Stimulated activated CD4-positive, alpha-beta T cell treated with anti-CD3 and anti-CD28 coated beads, Interleukin-15, amount 100 ng/mL, for 24 hours (primary cell): Measurements from ENCODE around the gene TAB2.
"Not testable (repeated sequence)": the region's sequence is repeated elsewhere in the genome, so short reads cannot be mapped to it uniquely, and the experiment has no call there.

Source experiments
- DNase-seq: peaks from one replicate; pipeline ENCODE4 v3.0.0-alpha.2; 2020

TAB2 gene

DNA sequence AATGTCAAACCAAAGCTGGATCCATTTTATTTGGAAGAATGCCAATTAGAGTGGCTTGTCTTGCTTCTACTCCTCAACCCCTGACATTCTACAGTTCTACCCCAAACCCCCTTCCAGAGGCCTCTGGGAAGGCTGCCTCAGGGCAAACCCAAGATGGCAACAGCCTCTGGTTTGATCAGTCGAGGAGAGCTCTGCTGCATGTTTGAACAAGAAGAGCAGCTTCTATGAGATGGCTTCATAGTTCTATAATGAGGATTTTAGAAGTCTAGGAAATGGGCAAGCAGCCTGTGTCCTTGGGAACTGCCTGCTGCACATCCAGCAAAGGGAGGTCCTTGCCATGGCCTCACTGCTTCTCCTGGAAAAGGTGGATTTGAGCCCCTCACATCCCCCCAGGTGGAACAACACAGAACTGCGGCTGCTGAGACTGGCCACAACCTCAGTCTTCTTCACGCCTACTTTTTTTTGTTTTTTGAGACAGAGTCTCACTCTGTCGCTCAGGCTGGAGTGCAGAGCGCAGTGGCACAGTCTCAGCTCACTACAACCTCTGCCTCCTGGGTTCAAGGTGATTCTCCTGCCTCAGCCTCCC is 129.4 kb downstream of the TAB2 start:
- no peak for DNase-seq

DNA sequence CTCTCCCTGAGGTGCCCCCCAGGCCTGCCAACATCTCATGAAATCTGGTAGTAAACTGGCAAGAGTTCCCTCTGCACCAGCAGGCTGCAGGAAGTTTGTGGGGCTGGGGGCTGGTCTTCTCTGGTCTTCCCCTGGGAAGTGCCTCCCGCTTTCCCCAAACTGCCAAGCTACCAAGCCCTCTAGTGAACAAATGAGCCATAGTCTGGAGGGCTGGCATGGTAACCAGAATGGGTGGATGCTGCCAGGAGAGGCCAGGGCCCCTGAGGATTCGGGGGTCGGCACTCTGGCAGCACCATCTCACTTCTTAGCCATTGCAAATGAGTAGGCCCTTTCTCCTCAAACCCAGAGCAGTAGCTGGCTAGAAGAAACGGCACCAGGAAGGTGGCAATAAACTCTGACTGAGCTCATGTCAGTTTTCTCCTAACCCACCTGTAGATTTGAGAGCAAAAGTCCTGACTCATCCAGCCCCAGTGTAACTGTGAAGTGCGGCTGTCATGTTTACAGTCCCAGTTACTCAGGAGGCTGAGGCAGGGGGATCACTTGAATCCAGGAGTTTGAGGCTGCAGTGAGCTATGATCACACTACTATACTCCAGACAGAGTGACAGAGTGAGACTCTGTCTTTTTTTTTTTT is 131.4 kb downstream of the TAB2 start:
- no peak for DNase-seq

DNA sequence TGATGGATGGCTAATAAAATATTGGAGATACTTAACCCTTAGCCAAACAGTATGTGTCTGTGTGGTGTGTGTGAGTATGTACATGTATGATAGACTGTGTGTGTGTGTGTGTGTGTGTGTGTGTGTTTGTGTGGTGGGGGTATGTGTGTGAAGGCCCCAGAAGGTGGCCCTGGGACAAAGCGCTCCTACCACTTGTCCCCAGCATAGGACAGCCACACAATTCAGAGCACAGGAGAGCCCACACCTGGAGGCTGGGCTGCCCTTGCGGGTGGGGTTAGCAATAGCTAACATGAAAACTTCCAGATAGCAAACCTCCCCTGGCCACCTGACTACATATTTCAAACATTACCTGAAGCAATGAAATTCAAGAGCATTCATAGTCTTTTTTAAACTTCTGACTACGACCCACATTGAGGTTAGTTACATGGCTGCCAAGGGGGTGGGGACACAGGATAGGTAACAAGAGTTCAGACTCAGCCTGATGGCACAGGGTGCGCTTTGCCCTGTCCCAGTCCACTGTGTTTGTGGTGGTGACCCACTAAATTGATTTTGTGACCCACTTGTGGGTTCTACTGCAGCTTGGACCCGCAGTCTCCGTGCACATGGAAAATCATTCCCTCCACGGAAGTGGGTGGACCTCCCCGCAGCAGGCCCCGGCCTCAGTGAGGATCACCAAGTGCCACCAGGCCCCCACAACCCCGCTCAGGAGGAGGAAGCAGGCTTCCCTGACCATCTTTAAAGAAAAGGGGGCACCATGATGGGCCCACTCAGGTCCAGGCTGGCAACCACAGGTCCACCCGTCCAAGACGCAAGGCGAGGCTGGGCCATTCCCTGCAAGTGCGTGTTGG is 132.5 kb downstream of the TAB2 start:
- DNase-seq = no peak

DNA sequence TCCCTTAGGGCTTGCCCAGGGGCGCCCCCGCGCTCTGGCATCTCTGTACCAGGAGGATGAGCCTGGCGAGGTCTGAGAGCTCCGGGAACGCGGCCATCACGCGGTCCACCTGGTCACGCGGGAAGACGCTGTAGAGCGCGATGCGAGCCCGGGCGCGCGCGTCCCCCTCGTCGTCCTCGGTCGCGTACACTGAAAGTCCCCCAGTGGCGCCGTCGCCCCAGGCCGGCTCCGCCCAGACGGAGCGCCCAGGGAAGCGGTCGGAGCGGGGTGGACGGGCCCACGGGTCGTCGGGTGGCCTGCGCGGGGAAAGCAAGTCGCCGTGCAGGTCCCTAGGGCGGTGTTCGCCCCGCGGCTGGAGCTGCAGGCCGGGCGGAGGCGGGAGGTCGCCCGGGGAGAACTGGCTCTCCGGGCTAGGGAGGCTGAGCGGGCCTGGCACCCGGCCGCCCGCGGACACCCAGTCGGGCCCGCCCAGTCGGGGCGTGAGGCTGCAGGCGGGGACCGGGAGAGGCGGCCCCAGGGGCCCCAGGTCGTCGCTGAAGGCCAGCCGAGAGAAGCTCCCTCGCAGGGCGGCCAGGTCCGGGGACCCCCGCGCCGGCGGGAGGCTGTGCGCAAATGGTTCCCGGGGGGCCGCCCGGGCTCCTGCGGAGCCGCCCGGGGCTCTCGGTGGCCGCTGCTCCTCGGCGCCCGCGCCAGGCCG is 133.3 kb downstream of the TAB2 start:
- no peak for DNase-seq

DNA sequence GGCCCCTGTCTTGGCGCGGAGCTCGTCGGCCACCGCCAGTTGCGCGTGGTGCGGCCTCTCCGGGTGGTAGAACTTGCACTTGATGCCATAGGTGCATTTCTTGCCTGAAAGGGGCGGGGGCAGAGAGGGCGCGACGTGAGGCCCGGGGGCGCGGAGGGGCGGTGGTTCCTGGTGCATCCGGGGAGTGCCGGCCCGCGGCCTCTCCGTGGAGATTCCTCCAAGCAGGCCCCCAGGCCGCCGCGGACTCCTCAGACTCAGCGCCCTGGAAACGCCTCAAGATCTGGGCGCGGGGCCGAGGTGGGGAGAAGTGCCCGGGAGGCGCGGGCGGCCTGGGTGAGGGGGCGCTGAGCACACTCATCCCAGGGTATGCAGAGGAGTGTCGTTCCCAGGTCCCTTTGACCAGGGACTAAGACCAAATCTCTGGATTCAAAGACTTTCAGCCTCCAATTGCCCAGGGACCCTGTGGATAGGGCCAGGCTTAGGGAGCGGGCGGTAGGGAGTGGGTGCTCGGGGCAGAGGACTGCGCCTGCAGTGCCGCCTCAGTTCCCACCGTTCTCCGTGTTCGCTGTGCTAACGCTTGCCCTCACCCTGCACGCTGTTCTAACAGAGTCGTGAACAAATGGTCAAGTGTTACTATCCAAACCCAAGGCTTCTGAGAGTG is 134.0 kb downstream of the TAB2 start:
- DNase-seq = no peak

DNA sequence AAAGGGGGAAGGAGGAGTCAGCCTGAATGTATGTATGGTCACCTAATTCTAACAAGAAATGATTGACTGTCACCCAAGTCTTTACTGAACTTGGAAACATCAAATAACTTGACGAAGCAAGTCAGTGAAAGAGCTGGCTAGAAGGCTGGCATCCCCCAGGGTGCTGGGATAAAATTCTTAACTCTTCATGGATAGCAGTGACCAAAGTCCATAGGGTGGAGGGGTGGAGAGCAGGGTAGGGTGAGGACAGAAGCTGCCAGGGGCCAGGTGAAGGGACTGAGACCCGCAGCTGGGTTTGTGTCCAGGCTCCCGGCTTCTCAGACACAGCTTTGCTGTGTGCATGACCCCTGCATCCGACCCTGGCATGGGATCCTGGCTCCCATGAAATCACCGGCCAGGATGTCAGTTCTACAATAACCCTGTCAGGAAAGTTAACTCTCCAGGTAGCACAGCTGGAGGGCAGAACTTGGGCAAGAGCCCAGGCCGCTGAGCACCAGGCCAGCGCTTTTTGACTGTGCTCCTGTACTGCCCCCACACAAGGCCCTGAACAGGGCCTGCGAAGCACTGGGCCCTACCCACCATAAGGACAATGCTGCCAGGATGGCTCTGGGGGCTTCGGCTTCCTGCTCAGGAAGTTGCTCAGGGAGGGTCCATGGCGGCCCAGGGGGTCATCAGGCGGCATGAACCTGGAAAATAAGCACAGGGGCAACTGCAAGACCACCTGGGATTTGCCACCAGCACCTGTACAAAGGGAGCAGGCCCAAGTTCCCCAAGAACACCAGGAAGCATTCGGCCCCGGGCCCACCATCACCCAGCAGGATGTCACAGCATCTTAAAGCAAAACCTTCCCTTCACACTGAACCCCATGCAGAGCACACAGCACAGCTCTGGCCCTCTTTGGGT is 134.8 kb downstream of the TAB2 start:
- DNase-seq = no peak

DNA sequence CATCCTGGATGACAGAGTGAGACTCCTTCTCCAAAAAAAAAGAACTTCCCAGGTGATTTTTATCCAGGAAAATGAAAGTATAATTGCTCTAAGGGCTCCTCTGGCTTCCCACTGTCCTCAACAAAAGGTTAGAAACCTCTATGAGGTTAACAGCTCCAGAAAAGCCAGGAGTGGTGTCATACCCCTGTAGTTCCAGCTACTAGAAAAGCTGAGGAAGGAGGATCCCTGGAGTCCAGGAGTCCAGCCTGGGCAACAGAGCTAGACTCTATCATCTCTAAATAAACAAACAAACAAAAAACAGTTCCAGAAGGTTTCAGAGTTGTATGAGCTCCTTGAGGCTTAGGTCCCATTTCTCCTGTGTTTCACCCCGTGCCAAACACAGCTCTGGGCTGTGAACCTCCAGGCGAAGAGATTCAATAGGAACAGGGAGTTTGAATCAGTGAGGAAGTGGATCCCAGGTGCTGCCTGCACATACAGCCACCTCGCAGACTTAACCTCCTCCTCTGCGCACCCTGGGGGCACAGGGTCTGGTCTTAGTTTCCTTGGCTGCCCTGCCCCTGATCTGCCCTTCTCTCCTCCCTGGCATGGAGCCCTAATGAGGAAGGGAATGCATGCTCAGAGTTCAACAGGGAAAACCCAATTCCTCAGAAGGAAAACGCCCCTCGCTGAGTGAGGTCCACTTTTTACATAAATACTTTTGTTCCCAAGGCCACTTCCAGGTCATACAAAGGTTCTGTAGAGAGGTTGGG is 136.3 kb downstream of the TAB2 start:
- no peak for DNase-seq

DNA sequence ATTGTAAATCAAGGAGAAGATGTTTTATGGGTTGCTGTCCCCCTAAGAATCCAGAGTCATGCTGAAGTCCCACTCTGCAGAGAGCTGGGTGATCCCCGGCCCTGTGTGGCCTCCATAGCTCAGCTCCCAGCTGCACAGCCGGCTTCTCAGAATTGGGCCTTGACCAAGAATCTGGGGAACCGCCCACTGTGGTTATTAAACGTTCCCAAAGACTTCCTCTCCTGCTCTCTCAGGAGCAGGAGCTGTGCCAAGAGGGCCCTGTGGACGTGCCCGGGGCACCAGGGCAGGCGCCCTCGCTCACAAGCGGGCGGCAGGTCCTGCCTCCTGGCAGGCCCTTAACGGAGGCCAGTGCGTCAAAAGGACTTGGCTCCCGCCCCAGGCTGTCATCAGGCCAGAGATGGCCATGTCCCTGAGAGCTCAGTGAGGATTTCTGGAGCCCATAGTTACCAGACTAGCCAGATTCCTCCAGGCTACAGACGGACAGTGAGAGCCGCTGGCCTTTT is 136.9 kb downstream of the TAB2 start:
- no peak for DNase-seq

DNA sequence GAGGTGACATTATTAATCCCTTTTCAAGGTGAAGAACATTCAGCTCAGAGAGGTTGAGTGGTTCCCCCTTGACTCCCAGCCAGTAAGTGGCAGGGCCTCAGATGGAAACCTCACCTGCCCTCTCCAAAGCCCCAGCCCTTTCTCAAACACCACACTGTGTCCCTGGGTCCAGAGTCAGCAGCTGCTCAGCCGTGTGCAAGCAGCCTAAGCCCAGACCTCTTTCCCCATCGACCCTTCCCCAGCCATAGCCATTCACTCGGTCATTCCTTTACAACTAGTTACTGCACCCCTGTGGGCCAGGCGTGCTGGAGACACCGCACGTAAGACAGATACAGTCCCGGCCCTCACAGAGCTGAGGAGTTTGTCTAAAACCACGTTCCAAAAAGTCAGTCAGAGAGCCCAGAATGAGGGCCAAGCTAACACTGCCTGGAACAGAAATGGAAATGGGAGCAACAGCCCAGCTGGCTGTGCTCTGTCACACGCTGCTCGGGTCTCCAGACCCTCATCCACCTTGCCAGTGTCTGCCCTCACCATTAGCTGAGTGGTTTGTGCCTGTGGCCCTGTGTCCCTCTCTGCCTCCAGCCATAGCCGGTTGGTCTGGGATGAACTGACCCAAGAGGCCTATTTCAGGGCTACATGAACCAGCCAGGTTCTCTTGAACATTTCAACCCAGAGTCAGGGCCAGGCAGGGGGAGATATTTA is 137.7 kb downstream of the TAB2 start:
- DNase-seq = no peak

DNA sequence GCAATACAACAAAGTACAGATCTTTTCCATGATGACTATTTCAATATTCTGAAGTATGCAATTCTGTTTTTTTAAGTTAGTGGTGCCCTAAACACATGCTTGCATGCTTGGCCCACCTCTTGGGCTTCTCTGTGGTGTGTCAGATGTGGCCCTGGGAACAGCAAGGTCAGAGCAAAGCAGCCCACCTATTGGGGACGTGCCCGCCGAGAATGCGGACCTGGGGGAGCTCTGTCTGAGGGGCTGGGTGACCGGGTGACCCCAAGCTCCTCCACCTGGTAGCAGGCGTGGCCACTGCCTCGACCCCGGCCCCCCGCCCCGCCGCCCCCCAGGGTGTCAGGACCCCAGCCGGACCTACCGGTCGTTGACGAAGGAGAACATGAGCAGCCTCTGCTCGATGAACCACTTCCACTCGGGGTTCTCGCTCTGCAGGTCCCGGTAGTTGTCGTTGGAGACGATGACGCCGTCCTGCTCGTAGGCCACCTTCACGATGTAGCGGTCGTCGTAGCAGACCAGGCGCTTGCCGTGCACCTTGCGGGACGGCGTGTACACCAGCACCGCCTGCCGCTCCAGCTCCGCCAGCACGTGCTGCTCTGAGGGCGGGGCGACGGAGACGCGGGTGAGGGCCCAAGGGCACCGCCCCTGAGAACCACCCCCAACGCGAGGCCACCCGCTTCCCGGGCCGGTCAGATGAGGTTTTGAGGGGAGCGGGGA is 139.0 kb downstream of the TAB2 start:
- DNase-seq = no peak

DNA sequence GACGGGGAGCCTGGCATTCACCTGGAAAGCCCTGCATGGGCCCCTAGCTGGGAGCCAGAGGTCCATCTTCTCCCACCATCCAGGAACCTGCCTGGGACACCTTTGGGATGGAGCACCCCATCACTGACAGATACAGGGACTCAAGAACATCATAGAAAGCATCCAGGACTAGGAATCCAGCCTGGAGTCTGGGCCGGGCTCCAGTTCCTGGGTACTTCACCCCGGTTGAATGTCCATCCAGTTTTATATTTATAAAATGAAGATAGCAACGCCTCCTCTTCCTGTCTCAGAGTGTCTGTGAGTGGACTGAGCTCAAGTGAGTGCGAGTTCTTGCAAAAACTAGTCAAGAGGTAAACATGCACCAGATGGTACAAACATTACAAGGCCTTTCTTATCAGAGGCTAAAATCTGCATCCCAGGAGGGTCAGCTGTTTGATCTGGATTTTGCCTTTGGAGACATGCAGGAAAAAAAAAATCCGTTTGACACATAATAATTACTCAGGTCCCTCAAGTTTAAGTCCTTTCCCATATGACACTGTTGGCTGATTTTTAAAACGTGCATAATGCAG is 139.9 kb downstream of the TAB2 start:
- no peak for DNase-seq

DNA sequence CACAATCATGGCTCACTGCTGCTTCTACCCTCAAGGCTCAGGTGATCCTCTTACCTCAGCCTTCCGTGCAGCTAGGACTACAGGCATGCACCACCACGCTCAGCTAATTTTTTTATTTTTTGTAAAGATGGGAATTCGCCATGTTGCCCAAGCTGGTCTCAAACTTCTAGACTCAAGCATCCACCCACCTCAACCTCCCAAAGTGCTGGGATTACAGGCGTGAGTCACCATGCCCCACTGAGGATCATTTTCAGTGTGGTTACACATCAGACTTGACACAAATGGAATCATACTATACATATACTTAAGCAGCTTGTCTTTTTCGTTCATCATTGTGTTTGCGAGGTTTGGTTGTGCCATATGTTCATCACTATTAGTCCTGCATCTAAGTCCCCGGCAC is 140.7 kb downstream of the TAB2 start:
- DNase-seq = no peak

DNA sequence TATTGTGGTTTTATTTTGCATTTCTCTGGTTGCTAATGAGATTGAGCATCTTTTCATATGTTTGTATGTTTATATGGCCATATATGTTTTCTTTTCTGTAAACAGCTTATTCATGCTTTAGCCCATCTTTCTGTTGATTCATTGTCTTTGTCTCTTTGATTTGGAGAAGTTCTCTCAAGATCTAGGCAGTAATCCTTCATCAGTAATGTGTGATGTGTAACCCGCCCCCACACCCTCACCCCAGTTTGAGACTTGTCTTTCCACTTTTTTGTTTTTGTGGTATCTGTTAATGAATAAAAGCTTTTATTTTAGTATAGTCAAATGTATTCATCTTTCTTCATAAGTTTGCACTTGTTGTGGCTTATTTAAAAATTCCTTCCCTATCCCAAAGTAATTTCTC is 141.3 kb downstream of the TAB2 start:
- DNase-seq = no peak

DNA sequence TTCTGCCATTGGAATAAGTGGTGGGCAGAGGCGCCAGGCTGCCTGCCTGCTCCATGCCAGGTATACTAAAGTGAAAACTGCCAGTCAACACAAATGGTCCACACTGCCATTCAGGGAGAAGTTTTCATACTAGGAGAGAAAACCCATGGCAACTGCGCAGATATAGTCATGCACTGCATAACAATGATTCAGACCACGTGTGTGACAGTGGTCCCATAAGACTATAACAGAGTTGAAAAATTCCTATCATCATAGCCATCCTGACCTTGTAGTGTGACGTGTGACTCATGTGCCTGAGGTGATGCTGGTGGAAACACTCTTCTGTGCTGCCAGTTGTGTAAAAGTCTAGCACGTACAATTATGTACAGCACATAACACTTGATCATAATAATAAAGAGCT is 142.2 kb downstream of the TAB2 start:
- no peak for DNase-seq

DNA sequence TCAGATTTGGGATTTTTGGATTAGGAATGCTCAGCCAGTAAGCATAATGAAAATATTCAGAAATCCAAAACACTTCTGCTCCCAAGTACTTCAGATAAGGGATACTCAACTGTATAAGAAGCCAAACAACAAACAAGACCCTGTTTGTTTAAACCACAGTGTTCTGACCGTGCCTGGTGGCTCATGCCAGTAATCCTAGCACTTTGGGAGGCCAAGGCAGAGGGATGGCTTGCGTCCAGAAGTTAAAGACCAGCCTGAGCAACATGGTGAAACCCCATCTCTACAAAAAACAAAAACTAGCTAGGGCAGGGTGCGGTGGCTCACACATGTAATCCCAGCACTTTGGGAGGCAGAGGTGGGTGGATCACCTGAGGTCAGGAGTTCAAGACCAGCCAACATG is 142.7 kb downstream of the TAB2 start:
- DNase-seq = not testable (repeated sequence)
